HG03378 (cell line): Measurements from ENCODE around the gene TSC22D1.
A peak's percentile ranks its signal among the peaks of the same experiment; 100 is the strongest.
"Not testable (repeated sequence)": the region's sequence is repeated elsewhere in the genome, so short reads cannot be mapped to it uniquely, and the experiment has no call there.

Experiments used
- ATAC-seq: cut with Tn5 transposase; IDR thresholded peaks from one replicate; pipeline ENCODE4 v1.9.1; 2021; ENCODE audit warnings: mild to moderate bottlenecking, moderate library complexity; ENCODE audit not compliant: unreplicated experiment

Gene TSC22D1

GRCh38 chr13:44507639-44508038 lies 68.5 kb downstream of the TSC22D1 start:
- no peak for ATAC-seq

DNA sequence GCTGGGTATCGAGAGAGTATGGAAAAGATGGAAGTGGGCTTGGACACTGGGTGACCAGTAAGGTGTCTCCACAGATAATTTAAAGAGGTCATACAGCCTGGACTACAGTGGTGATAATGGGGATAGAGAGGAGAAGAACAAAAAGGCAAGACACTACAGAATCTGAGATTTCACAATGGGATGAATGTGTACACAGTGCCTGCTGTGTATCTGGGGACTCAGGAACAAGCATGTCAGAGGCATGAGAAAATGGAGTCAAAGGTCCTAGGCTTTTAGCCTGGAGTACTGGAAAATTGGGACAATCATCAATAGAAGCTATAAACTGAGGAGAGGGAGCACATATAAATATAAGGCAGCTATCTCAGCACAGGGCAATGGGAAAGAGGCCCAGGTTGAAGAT lies 69.4 kb downstream of the TSC22D1 start:
- ATAC-seq = no peak

DNA sequence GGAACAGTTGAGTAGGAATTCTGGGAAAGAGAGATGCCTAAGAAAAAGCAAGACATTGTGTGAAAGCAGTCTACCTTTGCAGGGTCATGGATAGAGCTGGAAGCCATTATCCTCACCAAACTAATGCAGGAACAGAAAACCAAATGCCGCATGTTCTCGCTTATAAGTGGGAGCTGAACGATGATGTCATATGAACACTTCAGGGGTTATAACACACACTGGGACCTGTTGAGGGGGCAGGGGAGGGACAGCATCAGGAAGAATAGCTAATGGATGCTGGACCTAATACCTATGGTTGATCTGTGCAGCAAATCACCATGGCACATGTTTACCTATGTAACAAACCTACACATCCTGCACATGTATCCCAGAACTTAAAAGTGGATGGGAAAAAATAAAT lies 69.9 kb downstream of the TSC22D1 start:
- no peak for ATAC-seq

DNA sequence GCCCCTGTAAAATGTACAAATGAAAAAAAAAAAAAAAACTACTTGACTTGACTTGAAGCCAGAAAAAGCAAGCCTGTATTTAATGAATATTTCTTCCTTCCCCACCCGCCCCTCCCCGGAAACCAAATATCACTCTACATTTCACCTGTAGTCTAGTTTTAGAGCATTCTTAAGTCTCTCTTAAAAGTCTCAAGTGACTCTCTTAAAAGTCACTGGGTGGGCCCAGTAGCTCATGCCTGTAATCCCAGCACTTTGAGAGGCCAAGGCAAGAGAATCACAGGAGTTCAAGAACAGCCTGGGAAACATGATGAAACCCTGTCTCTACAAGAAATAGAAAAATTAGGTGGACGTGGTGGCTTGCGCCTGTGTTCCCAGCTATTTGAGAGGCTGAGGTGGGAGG lies 72.0 kb downstream of the TSC22D1 start:
- ATAC-seq = no peak

GRCh38 chr13:44498969-44499368 lies 77.2 kb downstream of the TSC22D1 start:
- no peak for ATAC-seq

GRCh38 chr13:44498502-44498901 lies 77.6 kb downstream of the TSC22D1 start:
- ATAC-seq = no peak

- ATAC-seq = no peak
Measured at GRCh38 chr13:44497801-44498200, 78.3 kb downstream of the TSC22D1 start.

DNA sequence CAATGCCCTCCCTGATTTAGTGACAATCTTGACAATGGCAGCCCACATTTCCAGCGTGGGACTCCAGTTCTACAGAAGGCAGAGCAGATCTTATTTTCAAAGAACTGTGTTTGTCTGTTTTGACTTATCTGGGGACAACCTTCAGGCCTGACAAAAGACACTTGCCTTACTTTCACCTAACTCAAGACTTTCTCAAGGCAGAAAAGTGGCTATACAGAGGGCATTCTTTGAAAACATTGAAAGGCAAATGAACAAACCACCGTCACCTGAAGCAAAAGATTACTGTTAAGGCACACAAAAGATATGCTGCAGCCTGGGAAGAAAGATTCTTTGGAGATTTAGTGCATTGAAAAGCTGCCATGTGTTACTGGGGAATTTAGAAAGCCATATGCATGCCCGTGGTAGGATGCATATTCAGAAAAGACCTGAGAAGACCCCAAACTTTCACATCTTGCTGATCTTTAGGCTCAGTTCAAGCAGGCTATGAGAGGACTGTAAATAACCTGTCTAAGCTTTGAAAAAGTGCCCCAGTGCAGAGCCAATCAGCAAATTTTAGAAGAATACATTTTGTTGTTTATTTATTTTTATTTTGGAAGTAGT lies 82.8 kb downstream of the TSC22D1 start:
- no peak for ATAC-seq

- ATAC-seq = no peak
Measured at GRCh38 chr13:44489751-44490150, 86.4 kb downstream of the TSC22D1 start.

DNA sequence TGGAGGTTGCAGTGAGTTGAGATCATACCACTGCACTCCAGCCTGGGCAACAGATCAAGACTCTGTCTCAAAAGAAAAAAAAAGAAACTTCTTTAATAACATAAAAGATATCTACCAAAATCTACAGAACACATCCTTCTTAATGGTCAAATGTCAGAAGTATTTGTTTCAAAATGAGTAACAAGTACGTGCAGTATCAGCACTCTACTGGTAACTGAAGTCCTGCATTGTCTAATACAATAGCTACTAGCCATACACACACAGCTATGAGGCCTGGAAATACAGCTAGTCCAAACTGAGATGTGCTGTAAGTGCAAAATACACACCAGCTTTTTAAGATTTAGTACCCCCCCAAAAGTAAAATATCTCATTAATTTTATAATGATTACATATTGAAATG lies 88.1 kb downstream of the TSC22D1 start:
- peak; percentile 72 for ATAC-seq

GRCh38 chr13:44484562-44485138 lies 91.5 kb downstream of the TSC22D1 start:
- ATAC-seq = no peak

- no peak for ATAC-seq
Measured at GRCh38 chr13:44474122-44474910, 101.8 kb downstream of the TSC22D1 start.

DNA sequence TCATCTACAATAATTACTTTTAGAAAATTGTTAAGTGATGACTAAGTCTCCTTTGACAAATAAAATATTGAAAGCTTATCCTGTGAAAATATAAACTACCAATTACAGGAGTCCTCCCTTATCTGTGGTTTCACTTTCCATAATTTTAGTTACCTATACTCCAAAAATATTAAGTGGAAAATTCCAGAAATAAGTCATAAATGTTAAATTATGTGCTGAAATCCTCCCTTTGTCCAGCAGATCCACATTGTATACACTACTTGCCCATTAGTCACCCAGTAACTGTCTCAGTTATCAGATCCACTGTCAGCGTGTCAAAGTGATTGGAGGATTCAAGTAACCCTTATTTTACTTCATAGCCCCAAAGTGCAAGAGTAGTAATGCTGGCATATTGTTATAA lies 104.4 kb downstream of the TSC22D1 start:
- ATAC-seq = no peak

DNA sequence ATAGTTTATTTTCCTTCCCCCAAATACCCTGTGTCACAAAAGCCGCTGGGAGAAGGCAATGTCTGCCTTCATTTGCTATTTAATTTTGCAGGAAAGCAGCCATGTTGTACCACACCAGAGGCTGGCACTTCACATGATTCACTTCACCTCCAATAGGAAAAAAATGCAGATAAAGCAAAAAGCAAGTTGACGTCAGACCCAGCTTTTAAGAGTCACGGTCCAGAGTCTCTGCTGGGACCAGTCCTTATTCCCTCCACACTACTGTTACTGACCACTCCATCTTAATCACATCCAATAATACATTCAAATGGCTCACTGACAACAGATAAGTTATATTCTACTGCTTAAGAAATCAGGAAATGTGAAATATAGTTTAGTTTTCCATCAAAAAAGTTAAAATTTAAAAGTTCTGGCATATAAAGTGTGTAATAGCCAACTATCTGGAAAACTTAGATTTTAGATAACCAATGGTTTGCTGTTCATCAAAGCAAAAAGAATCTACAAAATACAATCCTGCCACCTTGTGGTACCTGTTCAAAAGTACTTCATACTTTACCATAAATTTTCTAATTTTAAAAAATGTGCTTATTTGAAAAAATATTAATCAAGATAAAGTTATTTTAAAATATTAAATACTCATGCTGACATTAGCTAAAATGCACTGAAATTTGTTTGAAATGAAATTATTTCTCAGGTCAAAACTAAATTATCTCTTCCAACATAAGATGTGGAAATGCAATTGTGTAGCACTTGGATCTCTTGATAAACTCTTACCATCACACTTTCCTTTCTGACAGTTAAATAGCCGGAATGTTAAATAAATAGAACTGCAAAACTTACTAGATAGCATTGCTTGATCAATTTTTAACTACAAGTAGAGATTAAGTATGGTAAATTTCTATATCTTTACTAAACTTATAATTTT lies 105.2 kb downstream of the TSC22D1 start:
- no peak for ATAC-seq

GRCh38 chr13:44468874-44469273 lies 107.3 kb downstream of the TSC22D1 start:
- no peak for ATAC-seq

DNA sequence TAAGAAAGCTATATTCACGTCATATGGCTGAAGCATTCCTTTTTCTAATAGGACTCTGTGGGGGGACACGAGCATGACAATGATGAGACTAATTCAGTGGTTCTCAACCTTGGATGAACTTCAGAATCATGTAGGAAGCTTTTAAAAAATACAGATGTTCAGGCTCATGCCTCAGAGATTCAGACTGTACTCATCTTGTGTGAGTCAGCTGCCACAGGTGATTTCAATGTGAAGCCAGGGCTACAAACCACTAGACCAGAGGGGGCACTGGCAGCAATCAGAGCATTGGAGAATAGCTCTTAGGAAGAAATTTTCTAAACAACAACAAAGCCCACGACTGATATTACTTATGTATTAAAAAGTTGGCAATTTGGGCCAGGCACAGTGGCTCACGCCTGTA lies 110.8 kb downstream of the TSC22D1 start:
- no peak for ATAC-seq

GRCh38 chr13:44464471-44464870 lies 111.7 kb downstream of the TSC22D1 start:
- ATAC-seq = no peak

- no peak for ATAC-seq
Measured at GRCh38 chr13:44463759-44464158, 112.4 kb downstream of the TSC22D1 start.

DNA sequence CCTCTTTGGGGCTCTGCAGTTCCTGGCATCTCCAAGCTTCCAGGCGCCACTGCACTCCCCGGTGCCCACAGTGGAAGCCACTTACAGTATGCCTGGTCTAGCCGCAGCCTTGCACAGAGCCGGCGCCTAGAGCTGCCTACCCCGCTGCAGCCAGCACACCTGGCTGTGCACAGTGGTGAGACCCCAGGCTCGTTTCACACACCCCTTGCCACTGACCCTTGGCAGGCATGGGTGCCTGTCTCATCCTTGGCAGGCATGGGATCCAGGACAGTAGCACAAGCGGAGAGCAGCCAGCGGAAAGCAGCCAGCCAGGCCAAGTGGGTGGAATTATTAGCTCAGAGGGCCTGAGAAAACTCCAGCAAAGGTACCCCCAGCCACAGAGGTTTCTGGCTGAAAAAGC lies 116.5 kb downstream of the TSC22D1 start:
- ATAC-seq = no peak

GRCh38 chr13:44458313-44458975 lies 117.7 kb downstream of the TSC22D1 start:
- no peak for ATAC-seq

- ATAC-seq = not testable (repeated sequence)
Measured at GRCh38 chr13:44456212-44456611, 119.9 kb downstream of the TSC22D1 start.
